Caco-2 (cell line): ENCODE results near the gene NECTIN1. TPM values are rescaled to one million over a fixed set of nuclear protein-coding genes. Genes with fewer than 3 reads are reported as not detected.

ENCODE experiments used
- BruUV-seq: library from RNA; stranded (reverse); fragments of 400-500 nt; replicated peaks from 2 replicates; lab custom pipeline; 2021; lab: Mats Ljungman, UMichigan
- CTCF ChIA-PET: fragments of 300-600 bp; sonication (Branson Sonifier 250); formaldehyde crosslinking; loops from one replicate; lab custom pipeline; 2022; ENCODE audit warnings: antibody characterized with exemption; lab: Charles Lee
- POLR2A ChIA-PET: fragments of 300-600 bp; sonication (Branson Sonifier 250); formaldehyde crosslinking; loops from one replicate; lab custom pipeline; 2022; ENCODE audit warnings: antibody characterized with exemption; lab: Charles Lee
- DNase-seq, 2 experiments: peaks; one replicate each; pipeline versions ENCODE4 v3.0.0 to v3.0.0-alpha.2; 2020 to 2022
- H3K27me3 ChIP-seq: replicated peaks from 2 replicates; pipeline ENCODE4 v1.6.0; 2011; ENCODE audit warnings: low read length; ENCODE audit not compliant: control insufficient read depth, insufficient read depth
- H3K36me3 ChIP-seq: 2 replicates; pipeline ENCODE4 v1.5.1; 2011; ENCODE audit warnings: low read length; ENCODE audit not compliant: control insufficient read depth, insufficient read depth
- H3K4me1 ChIP-seq: fragments of 250-450 bp; sonication (Bioruptor Pico); 2 replicates; pipeline ENCODE4 v1.5.1; 2020; ENCODE audit warnings: mild to moderate bottlenecking
- H3K4me3 ChIP-seq: 2 replicates; pipeline ENCODE4 v1.5.1; 2011; ENCODE audit warnings: low read depth, mild to moderate bottlenecking, control low read depth, low read length
- H3K9me3 ChIP-seq: fragments of 250-450 bp; sonication (Bioruptor Pico); 2 replicates; pipeline ENCODE4 v1.5.1; 2020; ENCODE audit warnings: mild to moderate bottlenecking, moderate library complexity
- H3K27ac Mint-ChIP-seq: one replicate; pipeline ENCODE4 v1.8.0; 2022; ENCODE audit warnings: mixed read lengths; ENCODE audit not compliant: unreplicated experiment
- H3K27me3 Mint-ChIP-seq: one replicate; pipeline ENCODE4 v1.8.0; 2022; ENCODE audit warnings: mixed read lengths; ENCODE audit not compliant: insufficient read depth, unreplicated experiment
- H3K36me3 Mint-ChIP-seq: one replicate; pipeline ENCODE4 v1.8.0; 2022; ENCODE audit warnings: mild to moderate bottlenecking, mixed read lengths; ENCODE audit not compliant: insufficient read depth, unreplicated experiment
- H3K4me1 Mint-ChIP-seq: one replicate; pipeline ENCODE4 v1.8.0; 2022; ENCODE audit warnings: low read depth, mixed read lengths; ENCODE audit not compliant: unreplicated experiment
- H3K4me3 Mint-ChIP-seq: one replicate; pipeline ENCODE4 v1.8.0; 2022; ENCODE audit warnings: mild to moderate bottlenecking, moderate library complexity, mixed read lengths; ENCODE audit not compliant: unreplicated experiment
- H3K9me3 Mint-ChIP-seq: one replicate; pipeline ENCODE4 v1.8.0; 2022; ENCODE audit warnings: mixed read lengths; ENCODE audit not compliant: unreplicated experiment
- CTCF ChIP-seq, 2 experiments: fragments of 200-600 bp in 1 of 2; IDR thresholded peaks; 1 replicate in 1 of 2; 2 replicates in 1 of 2; pipeline versions ENCODE4 v1.5.1 to v1.8.0; 2011 to 2022; ENCODE audit warnings: antibody characterized with exemption in 1 of 2, control low read depth in 1 of 2, inconsistent platforms in 1 of 2, low read depth in 1 of 2, low read length in 1 of 2, mild to moderate bottlenecking in 1 of 2, moderate library complexity in 1 of 2; ENCODE audit not compliant: insufficient read depth in 1 of 2, severe bottlenecking in 1 of 2, unreplicated experiment in 1 of 2
- intact Hi-C: fragments of 100-400 bp; cut with micrococcal nuclease; formaldehyde crosslinking; loops from one replicate; pipeline ENCODE4 v1.10.0; 2022; ENCODE audit not compliant: unreplicated experiment
- total RNA-seq: library from RNA; stranded (reverse); gene quantifications from 2 replicates; pipeline ENCODE4 v1.2.3, GENCODE V29; 2022

NECTIN1 gene
- total RNA-seq, 1 experiment from 2014 or later: 60.1 TPM

- Mint-ChIP-seq H3K27me3 (peaks cover 3% of the 10 kb centered on the region), H3K4me1 (peaks cover 11% of the 10 kb centered on the region), H3K9me3 (no peaks in the 10 kb centered on the region), H3K4me3 (no peak overlapping the region), H3K36me3 (no peaks in the 10 kb centered on the region), H3K27ac (no peak overlapping the region)
- ChIA-PET POLR2A (no interaction called here), CTCF (interaction anchor here (0.6 to 1.4 kb wide), 3 partner anchors 34 to 95 kb away, joined by 3 to 9 read pairs (median 3); partner anchors contain the start of gene NECTIN1)
- Histone ChIP-seq H3K27me3 (no peaks in the 10 kb centered on the region), H3K36me3 (no peaks in the 10 kb centered on the region), H3K4me3 (no peak overlapping the region), H3K9me3 (peaks cover 8% of the 10 kb centered on the region; the same call in 1 of the 2 replicates), H3K4me1 (peaks cover 7% of the 10 kb centered on the region)
- no TSS peak for BruUV-seq
- intact Hi-C loops: no loop called here
- no peak for TF ChIP-seq CTCF (IDR thresholded peaks at IDR 0.05; ENCODE audit: insufficient read depth in 1 of 2, low read depth in 1 of 2, low read length in 1 of 2, severe bottlenecking in 1 of 2, unreplicated experiment in 1 of 2)
- no peak for DNase-seq
Measured at GRCh38 chr11:119763071-119763728, 34.2 kb upstream of the NECTIN1 start.

GRCh38 chr11:119759747-119760412 lies 30.9 kb upstream of the NECTIN1 start:
- Histone ChIP-seq H3K36me3 (no peaks in the 10 kb centered on the region), H3K4me1 (peaks cover 7% of the 10 kb centered on the region), H3K9me3 (no peaks in the 10 kb centered on the region), H3K27me3 (no peaks in the 10 kb centered on the region), H3K4me3 (no peak overlapping the region)
- intact Hi-C loops: no loop called here
- Mint-ChIP-seq H3K4me1 (peaks cover 11% of the 10 kb centered on the region), H3K4me3 (no peak overlapping the region), H3K9me3 (no peaks in the 10 kb centered on the region), H3K36me3 (no peaks in the 10 kb centered on the region), H3K27ac (no peak overlapping the region), H3K27me3 (peaks cover under 1% of the 10 kb centered on the region)
- CTCF ChIA-PET: no interaction called here
- TF ChIP-seq CTCF (IDR thresholded peaks at IDR 0.05; ENCODE audit: insufficient read depth in 1 of 2, low read depth in 1 of 2, low read length in 1 of 2, severe bottlenecking in 1 of 2, unreplicated experiment in 1 of 2): no peak
- POLR2A ChIA-PET: no interaction called here
- BruUV-seq: no TSS peak
- DNase-seq: no peak

GRCh38 chr11:119759324-119759723 lies 30.3 kb upstream of the NECTIN1 start:
- no peak overlapping the region for H3K4me3 Mint-ChIP-seq
- no peak overlapping the region for H3K27ac Mint-ChIP-seq
- H3K36me3 Mint-ChIP-seq: no peaks in the 10 kb centered on the region
- Histone ChIP-seq H3K9me3 (no peaks in the 10 kb centered on the region), H3K4me1 (peaks cover 5% of the 10 kb centered on the region), H3K4me3 (no peak overlapping the region), H3K27me3 (no peaks in the 10 kb centered on the region), H3K36me3 (no peaks in the 10 kb centered on the region)
- peaks cover 7% of the 10 kb centered on the region for H3K4me1 Mint-ChIP-seq
- ChIA-PET POLR2A (interaction anchor here (0.6 kb wide), 1 partner anchor 92 kb away, joined by 4 read pairs; no protein-coding TSS in a partner anchor), CTCF (no interaction called here)
- H3K27me3 Mint-ChIP-seq: peaks cover 3% of the 10 kb centered on the region
- intact Hi-C loops: no loop called here
- BruUV-seq: no TSS peak
- no peak for TF ChIP-seq CTCF (IDR thresholded peaks at IDR 0.05; ENCODE audit: insufficient read depth in 1 of 2, low read depth in 1 of 2, low read length in 1 of 2, severe bottlenecking in 1 of 2, unreplicated experiment in 1 of 2)
- no peak for DNase-seq
- H3K9me3 Mint-ChIP-seq: no peaks in the 10 kb centered on the region
